C4-2B (cell line): ENCODE data around the gene SUCLG1.

ENCODE experiments used
- CTCF ChIP-seq: fragments of 450-650 bp; conservative IDR thresholded peaks from 2 replicates; pipeline ENCODE4 v1.5.1; 2017; ENCODE audit warnings: mild to moderate bottlenecking
- ZFX ChIP-seq: fragments of 450-650 bp; IDR thresholded peaks from 2 replicates; pipeline ENCODE4 v1.6.1; 2017

- TF ChIP-seq CTCF (no peak), ZFX (no peak)
Observed at GRCh38 chr2:84395820-84396219, 63.3 kb downstream of the SUCLG1 start.
